Uterus (tissue), 2 donors: Measurements from ENCODE around the gene CYP4F2.

Experiments
- CTCF ChIP-seq, 4 experiments: fragments of 200-600 bp in 2 of 4; fragments of 450-650 bp in 2 of 4; sonication (generic) in 2 of 4; IDR thresholded peaks; one replicate each; pipeline ENCODE4 v1.5.1; 2016 to 2019; ENCODE audit warnings: antibody characterized with exemption in 4 of 4, mild to moderate bottlenecking in 2 of 4, moderate library complexity in 1 of 4
- POLR2A ChIP-seq, 2 donors: fragments of 450-650 bp; IDR thresholded peaks; one replicate each; pipeline ENCODE4 v1.6.1; 2016; ENCODE audit warnings: antibody characterized with exemption in 2 of 2, mild to moderate bottlenecking in 1 of 2, moderate library complexity in 1 of 2

DNA sequence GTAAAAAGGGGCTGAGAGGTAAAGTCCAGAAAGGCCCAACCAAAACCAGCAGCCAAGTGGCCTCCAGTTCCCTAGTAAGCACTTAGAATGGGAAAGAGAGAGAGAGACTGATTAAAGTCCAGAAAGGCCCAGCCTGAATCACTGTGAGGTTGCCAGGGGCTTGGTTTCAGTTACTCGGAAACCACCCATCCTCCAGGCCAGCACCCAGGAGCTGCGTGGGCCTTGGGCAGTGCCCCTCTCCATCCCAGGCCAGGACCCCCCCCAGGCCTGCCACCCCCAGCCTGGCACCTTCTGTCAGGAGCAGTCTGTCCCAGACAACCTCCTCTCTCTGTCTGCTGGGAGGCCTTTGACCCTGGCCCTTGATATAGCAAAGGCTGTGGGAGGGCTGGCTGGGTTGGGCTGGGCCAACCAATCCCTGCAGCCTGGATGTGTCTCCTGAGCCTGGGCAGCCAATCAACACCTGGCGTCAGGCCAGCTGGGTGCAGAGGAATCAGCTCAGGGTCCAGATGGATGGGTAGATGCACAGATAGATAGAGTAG, at the start of gene CYP4F2:
- TF ChIP-seq CTCF (IDR thresholded peaks at IDR 0.05) (no peak), POLR2A (IDR thresholded peaks at IDR 0.05) (no peak)
